ENCODE data around the gene GPX4.

GRCh38 chr19:1128106-1128505, 24.3 kb downstream of the GPX4 start:
- TF ChIP-seq, protein P1, sequence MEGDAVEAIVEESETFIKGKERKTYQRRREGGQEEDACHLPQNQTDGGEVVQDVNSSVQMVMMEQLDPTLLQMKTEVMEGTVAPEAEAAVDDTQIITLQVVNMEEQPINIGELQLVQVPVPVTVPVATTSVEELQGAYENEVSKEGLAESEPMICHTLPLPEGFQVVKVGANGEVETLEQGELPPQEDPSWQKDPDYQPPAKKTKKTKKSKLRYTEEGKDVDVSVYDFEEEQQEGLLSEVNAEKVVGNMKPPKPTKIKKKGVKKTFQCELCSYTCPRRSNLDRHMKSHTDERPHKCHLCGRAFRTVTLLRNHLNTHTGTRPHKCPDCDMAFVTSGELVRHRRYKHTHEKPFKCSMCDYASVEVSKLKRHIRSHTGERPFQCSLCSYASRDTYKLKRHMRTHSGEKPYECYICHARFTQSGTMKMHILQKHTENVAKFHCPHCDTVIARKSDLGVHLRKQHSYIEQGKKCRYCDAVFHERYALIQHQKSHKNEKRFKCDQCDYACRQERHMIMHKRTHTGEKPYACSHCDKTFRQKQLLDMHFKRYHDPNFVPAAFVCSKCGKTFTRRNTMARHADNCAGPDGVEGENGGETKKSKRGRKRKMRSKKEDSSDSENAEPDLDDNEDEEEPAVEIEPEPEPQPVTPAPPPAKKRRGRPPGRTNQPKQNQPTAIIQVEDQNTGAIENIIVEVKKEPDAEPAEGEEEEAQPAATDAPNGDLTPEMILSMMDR (IDR thresholded peaks at IDR 0.05; ENCODE audit: low read length) = no peak
- no peak for TF ChIP-seq EZH2 (IDR thresholded peaks at IDR 0.05; ENCODE audit: borderline replicate concordance, low read length)

Measured in OCI-LY1 (cell line).